Muscle of leg (tissue), 11 donors: Measurements from ENCODE around the gene NAV1. TPM values are rescaled to one million over a fixed set of nuclear protein-coding genes. Genes with fewer than 3 reads are reported as not detected.

Experiments used
- DNase-seq: peaks from one replicate; pipeline ENCODE4 v3.0.0; 2013
- H3K27ac ChIP-seq: one replicate; pipeline ENCODE4 v1.5.1; 2013; ENCODE audit warnings: mild to moderate bottlenecking, low read length, control low read depth
- H3K27me3 ChIP-seq: one replicate; pipeline ENCODE4 v1.6.1; 2013; ENCODE audit warnings: low read length; ENCODE audit not compliant: control insufficient read depth, insufficient read depth
- H3K36me3 ChIP-seq: one replicate; pipeline ENCODE4 v1.6.1; 2013; ENCODE audit warnings: low read length; ENCODE audit not compliant: control insufficient read depth, insufficient read depth
- H3K4me1 ChIP-seq: one replicate; pipeline ENCODE4 v1.6.1; 2013; ENCODE audit warnings: low read length; ENCODE audit not compliant: control insufficient read depth, insufficient read depth
- H3K4me3 ChIP-seq: one replicate; pipeline ENCODE4 v1.5.1; 2013; ENCODE audit warnings: low read length, control low read depth
- H3K9me3 ChIP-seq: replicated peaks from 2 replicates; pipeline ENCODE4 v1.6.1; 2013; ENCODE audit warnings: low read depth, low read length; ENCODE audit not compliant: control insufficient read depth
- WGBS: methylation state at CpG from one replicate; pipeline ENCODE4 v1.1.5; 2013; ENCODE audit warnings: missing lambda C conversion rate; ENCODE audit not compliant: insufficient coverage; 5-methylcytosine and 5-hydroxymethylcytosine counted together
- polyA plus RNA-seq, 8 donors: library from polyadenylated mRNA; unstranded; fragments of 120-200 nt; gene quantifications; one replicate each; pipeline versions ENCODE4 v1.2.1 to v1.2.3, GENCODE V29; 2013; ENCODE audit warnings: inconsistent platforms in 1 of 8, low replicate concordance in 1 of 8; ENCODE audit not compliant: insufficient read length in 8 of 8, insufficient read depth in 1 of 8
- total RNA-seq: library from RNA; stranded (reverse); fragments of 120-200 nt; gene quantifications from one replicate; pipeline ENCODE4 v1.2.4, GENCODE V29; 2013

Gene NAV1
- total and polyA plus RNA-seq, 9 donors, result 16.9 to 42.0 (median 25.7) TPM

DNA sequence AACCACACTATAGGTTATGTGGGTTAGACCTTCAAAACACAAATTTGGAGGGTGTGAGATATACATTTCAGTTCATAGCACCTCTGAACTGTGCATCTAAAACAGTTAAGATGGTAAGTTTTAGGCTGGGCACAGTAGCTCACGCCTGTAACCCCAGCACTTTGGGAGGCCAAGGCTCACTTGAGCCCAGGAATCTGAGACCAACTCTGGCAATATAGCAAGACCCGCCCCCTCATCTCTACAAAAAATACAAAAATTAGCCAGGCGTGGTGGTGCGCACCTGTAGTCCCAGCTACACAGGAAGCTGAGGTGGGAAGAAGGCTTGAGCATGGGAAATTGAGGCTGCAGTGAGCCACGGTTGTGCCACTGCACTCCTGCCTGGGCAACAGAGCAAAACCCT, 47.9 kb downstream of the NAV1 start:
- Histone ChIP-seq H3K36me3 (peaks cover 2% of the 10 kb centered on the region), H3K27ac (no peak overlapping the region), H3K27me3 (no peaks in the 10 kb centered on the region), H3K4me3 (no peak overlapping the region), H3K4me1 (peaks cover 11% of the 10 kb centered on the region), H3K9me3 (no peaks in the 10 kb centered on the region)
- DNase-seq, result no peak
- WGBS, result 94% methylated on average over 2 of the region's 5 CpGs

DNA sequence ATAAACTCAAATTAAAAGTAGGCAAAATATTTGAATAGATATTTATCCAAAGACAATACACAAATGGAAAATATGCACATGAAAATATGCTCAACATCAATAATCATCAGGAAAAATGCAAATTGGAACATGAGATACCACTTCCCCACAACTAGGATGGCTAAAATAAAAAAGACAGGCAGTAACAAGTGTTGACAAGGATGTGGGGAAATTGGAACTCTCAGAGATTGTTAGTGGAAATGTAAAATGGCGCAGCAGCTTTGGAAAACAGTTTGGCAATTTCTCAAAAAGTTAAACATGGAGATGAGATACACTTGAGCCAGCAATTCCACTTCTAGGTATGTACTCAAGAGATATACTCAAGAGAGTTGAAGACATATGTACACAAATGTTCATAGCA, 48.8 kb downstream of the NAV1 start:
- Histone ChIP-seq H3K4me3 (no peak overlapping the region), H3K27ac (no peak overlapping the region), H3K36me3 (peaks cover 2% of the 10 kb centered on the region), H3K4me1 (peaks cover 11% of the 10 kb centered on the region), H3K9me3 (no peaks in the 10 kb centered on the region), H3K27me3 (no peaks in the 10 kb centered on the region)
- no peak for DNase-seq
- WGBS, result no CpG with 5 or more reads among the region's 1 CpG

Other genes starting within 250 kb of the NAV1 start
- 408 TPM for gene TNNT2, start 161.4 kb upstream of the NAV1 start, total RNA-seq
- 1,000 to 10,000 TPM in 2 of 8 donors, 100 to 1,000 TPM in 6; 727 to 1,212 (median 936) TPM for gene TNNT2, start 161.4 kb upstream of the NAV1 start, polyA plus RNA-seq
- 5.1 TPM for gene LAD1, start 139.8 kb upstream of the NAV1 start, total RNA-seq
- gene LAD1, start 139.8 kb upstream of the NAV1 start, polyA plus RNA-seq, result 10 to 100 TPM in 6 of 8 donors, 1 to 10 TPM in 2; 9.3 to 15.4 (median 11.1) TPM
- gene TNNI1, start 117.4 kb upstream of the NAV1 start, total RNA-seq, result 668 TPM
- gene TNNI1, start 117.4 kb upstream of the NAV1 start, polyA plus RNA-seq, result 1,000 to 10,000 TPM; 1,469 to 1,873 (median 1,763) TPM
- 12.6 TPM for gene PHLDA3, start 69.9 kb upstream of the NAV1 start, total RNA-seq
- gene PHLDA3, start 69.9 kb upstream of the NAV1 start, polyA plus RNA-seq, result 10 to 100 TPM; 17.7 to 29.0 (median 21.4) TPM
- 42.0 TPM for gene CSRP1, start 32.0 kb upstream of the NAV1 start, total RNA-seq
- gene CSRP1, start 32.0 kb upstream of the NAV1 start, polyA plus RNA-seq, result 10 to 100 TPM; 36.2 to 77.0 (median 49.3) TPM